COLO668 (cell line): Measurements from ENCODE around the gene KMT5C.

Source experiments
- DNase-seq: peaks from one replicate; lab custom pipeline; 2025; ENCODE audit not compliant: unreplicated experiment; lab: John Stamatoyannopoulos, UW

Gene KMT5C

GRCh38 chr19:55366790-55367189 lies 27.1 kb downstream of the KMT5C start:
- DNase-seq = no peak

- no peak for DNase-seq
Observed at GRCh38 chr19:55368106-55368505, 28.4 kb downstream of the KMT5C start.

- DNase-seq = peak; percentile 10
Observed at GRCh38 chr19:55368701-55369563, 29.3 kb downstream of the KMT5C start.

- peak; percentile 11 for DNase-seq
Observed at GRCh38 chr19:55369653-55370304, 30.1 kb downstream of the KMT5C start.

- DNase-seq = no peak
Observed at GRCh38 chr19:55370305-55370988, 30.8 kb downstream of the KMT5C start, which contains the start of gene IL11. IL11 (minus strand) TSS chr19:55370463; CDS start chr19:55370310, 153 bp downstream.

- DNase-seq = no peak
Observed at GRCh38 chr19:55372316-55373081, 32.8 kb downstream of the KMT5C start.

GRCh38 chr19:55373306-55373992 lies 33.8 kb downstream of the KMT5C start:
- no peak for DNase-seq

GRCh38 chr19:55373993-55374757 lies 34.5 kb downstream of the KMT5C start:
- DNase-seq = peak; percentile 12

GRCh38 chr19:55376241-55376933 lies 36.7 kb downstream of the KMT5C start, which contains the start of gene TMEM190:
TMEM190 (plus strand) TSS chr19:55376826; CDS start chr19:55376854, 28 bp downstream.
- DNase-seq = peak; percentile 43

GRCh38 chr19:55377356-55378131 lies 37.9 kb downstream of the KMT5C start:
- no peak for DNase-seq

- no peak for DNase-seq
Observed at GRCh38 chr19:55379174-55379573, 39.5 kb downstream of the KMT5C start.

- no peak for DNase-seq
Observed at GRCh38 chr19:55382013-55382412, 42.3 kb downstream of the KMT5C start.

- DNase-seq = no peak
Observed at GRCh38 chr19:55382522-55383054, 42.9 kb downstream of the KMT5C start.

GRCh38 chr19:55383279-55384130 lies 43.8 kb downstream of the KMT5C start:
- DNase-seq = peak; percentile 84

GRCh38 chr19:55384131-55384919 lies 44.6 kb downstream of the KMT5C start, which contains the start of gene TMEM238:
TMEM238 (minus strand) TSS chr19:55384292; CDS start chr19:55384259, 33 bp downstream.
- DNase-seq = peak; percentile 82
